Suppressor macrophage treated with lipopolysaccharide for 4 hours (primary cell): ENCODE data around the gene CREBL2.

ENCODE experiments used
- DNase-seq: peaks from one replicate; pipeline ENCODE4 v3.0.0-alpha.2; 2020

Gene CREBL2

DNA sequence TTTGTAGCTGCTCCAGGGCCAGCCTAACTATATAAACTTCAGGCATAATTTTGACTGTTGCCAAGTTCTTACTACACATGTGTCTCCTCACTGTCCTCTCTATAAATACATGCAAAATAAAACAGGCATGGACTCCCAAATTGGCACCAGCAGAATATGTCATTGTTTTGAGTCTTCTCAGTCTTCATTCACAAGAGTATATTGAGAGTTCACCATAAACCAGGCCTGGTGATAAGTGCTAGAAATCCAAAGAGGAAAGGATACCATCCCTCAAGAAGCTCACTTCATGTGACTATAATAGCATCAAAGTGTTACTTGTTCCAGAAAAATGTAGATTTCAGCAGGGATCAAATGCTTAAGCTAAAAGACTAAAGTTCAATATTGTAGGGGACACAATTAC is 70.6 kb downstream of the CREBL2 start:
- DNase-seq: no peak

DNA sequence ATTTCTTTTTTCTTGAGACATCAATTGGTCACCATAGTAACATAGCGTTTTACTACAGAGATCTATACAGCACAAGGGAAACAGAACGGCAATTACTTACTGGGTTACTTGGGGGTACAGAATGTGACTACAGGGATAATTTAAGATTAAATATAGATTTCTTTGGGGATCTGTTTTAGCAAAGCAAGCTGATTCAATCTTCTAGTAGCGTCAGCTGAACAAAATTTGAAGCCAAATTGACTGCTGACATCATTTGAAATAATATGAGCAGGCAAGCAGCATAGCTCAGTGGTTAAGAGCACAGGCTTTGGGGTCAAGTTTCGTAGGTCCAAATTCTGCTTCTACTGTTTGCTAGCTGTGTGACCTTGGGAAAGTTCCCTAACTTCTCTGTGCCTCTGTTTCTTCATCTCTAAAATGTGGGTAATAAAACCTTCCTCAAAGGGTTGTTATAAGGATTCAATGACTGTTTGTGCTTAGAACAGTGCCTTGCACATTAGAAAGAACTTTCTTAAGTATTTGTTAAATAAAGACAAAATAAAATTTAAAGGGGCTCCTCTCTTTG is 71.5 kb downstream of the CREBL2 start:
- DNase-seq: no peak

DNA sequence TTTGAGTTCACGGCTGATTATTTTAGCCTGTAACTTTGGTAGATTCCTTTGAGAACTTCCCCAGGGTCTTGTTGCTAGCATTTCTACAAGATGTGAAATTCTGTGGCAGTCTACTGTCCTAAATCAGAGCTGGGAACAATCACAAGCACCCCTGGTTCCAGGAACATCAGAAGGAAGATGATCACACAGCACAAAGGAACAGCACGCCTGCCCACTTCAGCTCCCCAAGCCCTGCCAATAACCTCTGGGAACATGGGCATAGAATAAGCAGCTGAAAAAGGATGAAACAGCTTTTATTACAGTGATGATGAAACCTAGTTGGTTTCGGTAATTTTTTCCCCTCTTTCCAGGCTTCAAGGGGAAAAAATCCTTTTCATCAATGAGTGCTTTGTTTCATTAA is 72.0 kb downstream of the CREBL2 start:
- no peak for DNase-seq

DNA sequence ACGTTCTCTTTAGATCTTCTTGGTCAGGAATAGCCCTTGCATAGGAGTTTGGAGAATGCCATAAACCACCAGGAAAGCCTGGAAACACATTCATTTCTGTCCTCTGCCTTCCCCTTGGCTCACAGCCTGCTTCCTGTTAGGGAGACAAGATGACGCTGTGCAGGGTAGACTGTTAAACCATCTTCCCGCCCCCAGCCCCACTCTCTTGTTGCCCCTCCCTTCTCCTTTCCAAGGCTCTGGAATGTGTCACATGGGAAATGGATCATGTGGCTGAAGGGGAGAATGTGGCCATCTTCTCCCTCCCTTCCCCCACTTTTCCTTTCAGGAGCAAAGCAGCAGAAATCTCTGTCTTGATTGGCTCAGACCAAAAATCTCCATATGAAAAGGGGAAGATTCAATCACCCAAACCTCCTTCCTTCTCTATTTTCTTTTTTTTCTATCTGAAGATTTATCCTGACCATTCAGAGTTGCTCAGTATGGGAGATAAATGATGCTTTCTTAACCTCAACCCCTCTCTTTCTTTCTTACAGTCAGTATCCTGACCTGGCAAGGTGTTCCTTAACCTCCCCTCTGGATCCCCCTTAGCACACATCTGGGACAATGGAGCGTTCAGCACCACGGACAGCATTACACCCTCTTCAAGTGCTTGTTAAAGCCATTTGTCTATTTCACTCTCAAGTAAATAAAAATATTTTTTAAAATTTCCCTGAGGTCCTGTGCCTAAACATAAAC is 72.9 kb downstream of the CREBL2 start:
- DNase-seq: peak; percentile 11

DNA sequence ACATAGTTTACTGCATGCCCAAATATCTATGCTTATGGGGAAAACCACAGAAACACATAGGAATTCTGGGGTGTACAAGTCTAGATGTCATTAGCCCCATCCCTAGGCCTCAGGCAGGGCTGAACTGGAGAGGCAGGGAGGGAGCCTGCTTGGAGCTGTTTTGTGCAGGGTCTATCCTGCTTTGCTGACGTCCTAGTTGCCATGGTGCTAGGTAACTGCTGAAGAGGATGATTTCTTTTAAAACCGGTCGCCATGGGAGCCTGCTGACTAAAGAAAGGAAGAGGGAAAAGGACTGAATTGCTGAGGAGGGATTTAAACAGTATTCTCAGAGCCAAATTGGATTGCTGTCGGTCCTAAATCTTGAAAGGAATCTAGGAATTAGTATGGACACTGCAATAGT is 73.6 kb downstream of the CREBL2 start:
- DNase-seq: no peak

DNA sequence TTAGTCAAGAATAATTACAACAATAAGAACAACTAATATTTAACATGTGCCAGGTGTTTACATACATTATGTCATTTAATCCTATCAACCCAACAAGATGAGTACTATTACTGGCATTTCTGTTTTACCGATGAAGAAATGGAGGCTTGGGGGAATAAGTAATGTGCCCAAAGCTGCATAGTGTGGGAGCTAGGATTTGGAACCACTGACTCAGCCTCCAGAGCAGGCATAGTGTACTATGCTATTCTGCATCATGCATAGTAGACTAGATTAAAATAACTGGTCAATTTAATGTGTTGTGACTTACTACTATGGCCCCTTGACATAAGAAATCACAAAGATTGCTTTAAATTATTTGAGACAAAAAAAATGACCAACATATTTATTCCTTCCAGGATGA is 74.8 kb downstream of the CREBL2 start:
- no peak for DNase-seq

DNA sequence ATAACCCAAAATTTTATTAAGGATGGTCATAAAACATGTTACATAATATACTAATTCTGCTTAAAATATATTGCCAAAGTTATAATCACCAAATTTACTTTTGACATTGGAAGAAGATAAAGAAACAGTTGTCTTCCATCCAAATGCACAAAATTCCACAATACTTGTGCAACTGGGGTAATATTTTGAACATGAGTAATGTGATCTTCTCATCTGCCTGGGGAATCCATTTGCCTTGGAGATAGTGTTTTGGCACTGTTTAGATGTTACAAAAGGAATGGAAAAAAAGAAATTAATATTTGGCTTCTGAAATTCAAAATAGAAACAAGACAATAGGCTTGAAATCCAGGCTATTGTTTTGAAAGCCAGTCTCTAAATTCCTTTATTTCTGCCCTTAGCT is 75.2 kb downstream of the CREBL2 start:
- no peak for DNase-seq

DNA sequence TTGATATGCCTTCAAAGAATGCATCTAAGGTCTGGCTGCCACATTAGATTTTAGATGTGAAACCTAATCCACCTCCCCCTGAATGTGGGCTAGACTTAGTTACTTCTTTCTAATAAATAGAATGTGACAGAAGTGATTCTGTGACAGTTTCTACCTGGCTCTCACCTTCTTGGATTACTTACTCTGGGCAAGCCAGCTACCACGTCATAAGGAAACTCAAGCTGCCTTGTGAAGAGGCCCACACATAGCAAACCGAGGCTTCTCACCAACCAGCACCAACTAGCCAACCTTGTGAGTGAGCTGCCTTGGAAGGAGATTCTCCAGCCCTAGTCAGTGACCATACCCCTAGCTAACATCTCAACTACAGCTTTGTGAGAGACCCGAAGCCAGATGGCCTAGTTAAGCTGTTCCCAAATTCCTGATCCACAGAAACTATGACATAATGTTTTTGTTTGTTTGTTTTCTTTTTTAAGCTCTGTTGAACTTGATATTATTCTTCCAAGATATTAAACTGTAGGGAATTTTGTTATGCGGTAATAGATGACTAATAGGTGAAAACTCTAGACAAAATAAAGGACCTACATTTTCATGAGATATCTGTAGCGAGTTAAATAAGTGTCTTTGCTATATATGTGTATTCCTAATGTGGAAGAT is 78.1 kb downstream of the CREBL2 start:
- no peak for DNase-seq

DNA sequence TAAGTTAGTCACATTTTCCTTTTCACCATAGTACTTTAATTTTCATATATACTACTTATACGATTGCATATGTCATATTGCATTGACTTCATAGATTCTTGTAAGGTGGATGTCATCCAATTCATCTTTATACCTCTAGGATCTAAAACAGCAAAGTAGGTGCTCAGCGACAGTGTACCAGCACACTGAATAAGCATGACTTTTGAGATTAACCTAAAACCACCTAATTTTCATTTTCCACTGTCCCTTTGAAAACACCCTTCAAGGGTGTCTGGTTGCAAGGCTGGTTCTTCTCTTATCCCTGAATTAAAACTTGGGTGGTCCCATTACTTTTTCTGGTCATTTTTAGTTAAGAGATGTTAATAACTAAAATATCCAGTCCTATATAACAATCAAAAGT is 79.9 kb downstream of the CREBL2 start:
- DNase-seq: no peak

DNA sequence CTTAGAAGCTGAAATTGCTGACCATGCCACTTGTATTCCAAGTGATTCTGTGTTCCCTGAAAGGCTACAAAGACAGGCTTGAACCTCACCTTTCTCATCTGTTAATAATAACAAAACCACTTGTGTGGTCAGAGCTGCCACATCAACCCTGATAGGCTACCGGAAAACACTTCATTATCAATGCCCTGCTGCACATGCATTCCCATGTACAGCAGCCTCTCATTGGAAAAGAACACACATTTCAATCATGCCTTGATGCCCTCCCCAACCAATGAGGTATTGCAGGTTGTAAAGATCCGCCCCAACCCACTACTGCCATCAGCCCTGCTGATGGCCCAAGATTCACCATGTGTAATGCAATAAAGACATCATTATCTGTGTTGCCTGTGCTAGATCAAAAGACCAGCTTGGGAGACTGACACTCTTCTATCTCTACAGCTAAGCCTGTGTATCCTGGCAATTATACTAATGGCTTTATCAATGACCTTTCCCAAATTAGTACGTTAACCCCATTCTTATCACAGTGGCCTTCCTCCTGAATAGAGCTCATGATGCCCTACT is 81.5 kb downstream of the CREBL2 start:
- no peak for DNase-seq
